Measurements from ENCODE around the gene RNF223. TPM values are rescaled to one million over a fixed set of nuclear protein-coding genes. Genes with fewer than 3 reads are reported as not detected.

The RNF223 gene
- total and polyA plus RNA-seq, 10 donors, result not detected

- WGBS, 5 donors, result 83 to 94% (median 91%) methylated on average over 13 to 17 of the region's 17 CpGs
- intact Hi-C loops (cut with DNase I; ENCODE audit: low total_unique reads), result no loop called here
- no peak for TF ChIP-seq CTCF (IDR thresholded peaks at IDR 0.05 in 8 of 11, conservative IDR thresholded peaks at IDR 0.05 in 3 of 11)
- TF ChIP-seq POLR2A (IDR thresholded peaks at IDR 0.05), result no peak
- TF ChIP-seq POLR2AphosphoS5 (IDR thresholded peaks at IDR 0.05), result no peak
- no peak overlapping the region for H3K4me3 ChIP-seq
- no peak overlapping the region for H3K27ac ChIP-seq
- H3K36me3 ChIP-seq, result peaks cover 0 to 50% (median 2%) of the 10 kb centered on the region in 6 donors
- H3K9me3 ChIP-seq, result no peaks in the 10 kb centered on the region
- no peaks in the 10 kb centered on the region for H3K27me3 ChIP-seq (replicated peaks in 1 of 7)
- H3K4me1 ChIP-seq, result no peaks in the 10 kb centered on the region
- DNase-seq, result peak; percentile 58
Observed at GRCh38 chr1:1086911-1087341, 12.8 kb upstream of the RNF223 start.

GRCh38 chr1:1085911-1086841, 12.1 kb upstream of the RNF223 start:
- intact Hi-C loops (cut with DNase I; ENCODE audit: low total_unique reads), result no loop called here
- Histone ChIP-seq H3K27me3 (replicated peaks in 1 of 7) (no peaks in the 10 kb centered on the region), H3K4me1 (no peaks in the 10 kb centered on the region), H3K27ac (no peak overlapping the region), H3K9me3 (no peaks in the 10 kb centered on the region), H3K36me3 (peaks cover 0 to 52% (median 2%) of the 10 kb centered on the region in 6 donors), H3K4me3 (no peak overlapping the region)
- TF ChIP-seq POLR2AphosphoS5 (IDR thresholded peaks at IDR 0.05) (no peak), POLR2A (IDR thresholded peaks at IDR 0.05) (no peak), CTCF (IDR thresholded peaks at IDR 0.05 in 8 of 11, conservative IDR thresholded peaks at IDR 0.05 in 3 of 11) (no peak)
- peak; percentile 62 for DNase-seq
- WGBS, 5 donors, result 91 to 97% (median 93%) methylated on average over 31 to 38 of the region's 38 CpGs

- intact Hi-C loops (cut with DNase I; ENCODE audit: low total_unique reads), result no loop called here
- H3K9me3 ChIP-seq, result no peaks in the 10 kb centered on the region
- peaks cover 0 to 2% (median 0%) of the 10 kb centered on the region in 7 donors for H3K27me3 ChIP-seq (replicated peaks in 1 of 7)
- no peak for TF ChIP-seq CTCF (IDR thresholded peaks at IDR 0.05 in 8 of 11, conservative IDR thresholded peaks at IDR 0.05 in 3 of 11)
- no peak for TF ChIP-seq POLR2AphosphoS5 (IDR thresholded peaks at IDR 0.05)
- no peak for TF ChIP-seq POLR2A (IDR thresholded peaks at IDR 0.05)
- H3K4me3 ChIP-seq, result no peak overlapping the region
- peaks cover 0 to 1% (median under 1%) of the 10 kb centered on the region in 6 donors for H3K4me1 ChIP-seq
- peak; percentile 57 for DNase-seq
- 86 to 96% (median 93%) methylated on average over 23 to 30 of the region's 30 CpGs for WGBS, 5 donors
- peaks cover 0 to 49% (median 2%) of the 10 kb centered on the region in 6 donors for H3K36me3 ChIP-seq
- no peak overlapping the region for H3K27ac ChIP-seq
Observed at GRCh38 chr1:1085171-1085841, 11.2 kb upstream of the RNF223 start.

Data from spleen (tissue), 11 donors.